Measurements from ENCODE around the gene STPG1. TPM values are rescaled to one million over a fixed set of nuclear protein-coding genes. Genes with fewer than 3 reads are reported as not detected.

The STPG1 gene
- total RNA-seq, 1 donor from 2014 or later = 2.4 TPM

DNA sequence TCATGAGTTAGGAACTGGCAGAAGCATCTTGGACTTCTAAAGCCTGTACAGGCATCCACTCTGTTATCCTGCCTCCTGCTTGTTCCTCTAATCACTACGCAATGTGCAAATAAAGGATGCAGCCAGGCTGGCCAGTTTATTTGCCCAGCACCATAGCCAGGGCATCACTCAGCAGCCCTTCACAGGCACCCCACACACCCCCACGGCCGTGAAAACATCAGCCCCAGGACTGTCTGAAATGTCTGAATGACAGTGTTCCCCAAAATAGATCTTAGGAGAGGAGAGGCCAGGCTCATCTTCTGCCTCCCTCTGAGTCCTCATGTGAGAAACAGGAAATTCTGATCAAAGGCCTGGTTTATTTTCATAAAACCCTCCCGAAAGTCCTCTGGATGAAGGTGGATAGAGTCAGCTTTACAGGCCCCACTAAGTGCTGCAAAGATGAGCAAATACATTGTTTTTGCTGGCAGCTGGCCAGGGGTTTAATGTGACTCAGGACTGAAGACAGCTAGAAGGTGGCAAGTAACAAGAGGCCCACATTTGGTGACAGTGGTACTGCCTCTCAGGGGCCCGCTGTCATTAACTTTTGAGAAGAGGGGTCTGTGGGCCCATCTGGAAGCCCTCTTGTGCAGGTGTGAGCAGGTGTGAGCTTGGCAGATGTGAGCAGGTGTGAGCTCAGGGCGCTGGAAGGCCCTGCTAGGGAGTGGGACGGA is 61.5 kb downstream of the STPG1 start:
- H3K36me3 Mint-ChIP-seq (ENCODE audit: unreplicated experiment) = no peaks in the 10 kb centered on the region
- H3K4me1 Mint-ChIP-seq (ENCODE audit: low read depth, unreplicated experiment) = no peaks in the 10 kb centered on the region
- H3K4me3 Mint-ChIP-seq (ENCODE audit: unreplicated experiment) = no peak overlapping the region
- H3K27me3 Mint-ChIP-seq (ENCODE audit: unreplicated experiment) = peaks cover 7% of the 10 kb centered on the region
- peaks cover 2% of the 10 kb centered on the region for H3K9me3 Mint-ChIP-seq (ENCODE audit: unreplicated experiment)
- TF ChIP-seq, protein P1, sequence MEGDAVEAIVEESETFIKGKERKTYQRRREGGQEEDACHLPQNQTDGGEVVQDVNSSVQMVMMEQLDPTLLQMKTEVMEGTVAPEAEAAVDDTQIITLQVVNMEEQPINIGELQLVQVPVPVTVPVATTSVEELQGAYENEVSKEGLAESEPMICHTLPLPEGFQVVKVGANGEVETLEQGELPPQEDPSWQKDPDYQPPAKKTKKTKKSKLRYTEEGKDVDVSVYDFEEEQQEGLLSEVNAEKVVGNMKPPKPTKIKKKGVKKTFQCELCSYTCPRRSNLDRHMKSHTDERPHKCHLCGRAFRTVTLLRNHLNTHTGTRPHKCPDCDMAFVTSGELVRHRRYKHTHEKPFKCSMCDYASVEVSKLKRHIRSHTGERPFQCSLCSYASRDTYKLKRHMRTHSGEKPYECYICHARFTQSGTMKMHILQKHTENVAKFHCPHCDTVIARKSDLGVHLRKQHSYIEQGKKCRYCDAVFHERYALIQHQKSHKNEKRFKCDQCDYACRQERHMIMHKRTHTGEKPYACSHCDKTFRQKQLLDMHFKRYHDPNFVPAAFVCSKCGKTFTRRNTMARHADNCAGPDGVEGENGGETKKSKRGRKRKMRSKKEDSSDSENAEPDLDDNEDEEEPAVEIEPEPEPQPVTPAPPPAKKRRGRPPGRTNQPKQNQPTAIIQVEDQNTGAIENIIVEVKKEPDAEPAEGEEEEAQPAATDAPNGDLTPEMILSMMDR (IDR thresholded peaks at IDR 0.05; ENCODE audit: partially characterized antibody, unreplicated experiment) = no peak
- H3K27ac Mint-ChIP-seq (ENCODE audit: unreplicated experiment) = no peak overlapping the region
- DNase-seq = no peak

DNA sequence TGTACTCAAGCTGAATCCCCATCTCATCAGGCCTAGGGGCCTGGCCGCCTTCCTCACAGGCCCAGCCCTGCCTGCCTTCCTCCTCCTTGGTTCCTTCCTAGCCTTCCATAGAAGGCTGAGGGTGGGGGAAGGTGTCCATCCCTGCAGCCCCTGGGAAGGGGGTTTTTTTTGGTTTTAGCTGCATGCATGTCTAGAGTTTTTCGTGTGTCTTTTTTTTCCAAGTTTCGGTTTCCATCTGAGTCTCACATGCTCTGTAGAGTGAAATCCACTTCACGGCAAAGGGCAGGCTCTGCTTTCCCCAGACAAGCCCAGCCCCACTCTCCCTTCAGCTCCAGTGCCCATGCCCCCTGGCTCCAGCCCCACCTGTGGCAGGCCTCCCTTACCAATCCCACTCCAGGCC is 62.3 kb downstream of the STPG1 start:
- Mint-ChIP-seq H3K4me1 (ENCODE audit: low read depth, unreplicated experiment) (no peaks in the 10 kb centered on the region), H3K27ac (ENCODE audit: unreplicated experiment) (no peak overlapping the region), H3K36me3 (ENCODE audit: unreplicated experiment) (no peaks in the 10 kb centered on the region), H3K9me3 (ENCODE audit: unreplicated experiment) (peaks cover 2% of the 10 kb centered on the region), H3K27me3 (ENCODE audit: unreplicated experiment) (peaks cover 5% of the 10 kb centered on the region), H3K4me3 (ENCODE audit: unreplicated experiment) (no peak overlapping the region)
- DNase-seq = no peak
- TF ChIP-seq, protein P1 (IDR thresholded peaks at IDR 0.05; ENCODE audit: partially characterized antibody, unreplicated experiment) = no peak

DNA sequence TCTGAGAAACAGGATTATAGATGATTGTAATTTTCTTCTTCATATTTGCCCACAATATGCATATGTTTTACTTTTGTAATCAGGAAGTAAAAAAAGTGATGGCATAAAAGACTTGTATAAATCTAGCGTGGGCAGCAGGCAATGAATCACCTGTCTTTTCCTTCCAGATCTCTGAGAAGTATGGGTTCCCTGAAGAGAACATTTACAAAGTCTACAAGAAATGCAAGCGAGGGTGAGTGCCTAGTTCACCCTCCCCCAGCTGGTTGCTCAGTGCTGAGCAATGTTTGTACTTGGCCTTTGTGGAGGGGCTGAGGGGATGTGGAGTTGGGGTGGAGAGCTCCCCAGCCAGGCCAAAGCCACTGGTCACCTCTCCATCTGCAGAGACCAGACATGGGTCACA is 63.7 kb downstream of the STPG1 start:
- no peaks in the 10 kb centered on the region for H3K36me3 Mint-ChIP-seq (ENCODE audit: unreplicated experiment)
- peaks cover 3% of the 10 kb centered on the region for H3K27me3 Mint-ChIP-seq (ENCODE audit: unreplicated experiment)
- no peak overlapping the region for H3K27ac Mint-ChIP-seq (ENCODE audit: unreplicated experiment)
- TF ChIP-seq, protein P1 (IDR thresholded peaks at IDR 0.05; ENCODE audit: partially characterized antibody, unreplicated experiment) = no peak
- no peak overlapping the region for H3K4me3 Mint-ChIP-seq (ENCODE audit: unreplicated experiment)
- H3K4me1 Mint-ChIP-seq (ENCODE audit: low read depth, unreplicated experiment) = no peaks in the 10 kb centered on the region
- H3K9me3 Mint-ChIP-seq (ENCODE audit: unreplicated experiment) = peaks cover 2% of the 10 kb centered on the region
- no peak for DNase-seq

DNA sequence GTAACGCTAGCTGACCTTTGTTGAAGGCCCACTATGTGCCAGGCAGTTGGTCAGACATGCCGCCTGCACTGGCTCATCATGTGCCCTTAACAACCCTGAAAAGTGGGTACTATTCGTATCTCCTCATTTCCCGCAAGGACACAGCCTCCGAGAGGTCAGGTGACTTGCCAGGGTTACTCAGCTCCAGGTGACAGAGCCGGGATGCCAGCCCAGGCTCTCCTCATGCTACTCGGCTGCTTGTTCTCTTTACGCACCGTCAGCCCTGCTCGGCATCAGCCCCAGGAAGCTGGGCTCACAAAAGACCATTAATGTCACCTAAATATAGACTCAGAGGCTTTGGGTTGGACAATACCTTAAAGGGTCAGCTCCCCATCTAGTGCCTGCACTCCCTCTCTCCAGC is 65.4 kb downstream of the STPG1 start:
- H3K36me3 Mint-ChIP-seq (ENCODE audit: unreplicated experiment) = no peaks in the 10 kb centered on the region
- no peak for DNase-seq
- no peaks in the 10 kb centered on the region for H3K4me1 Mint-ChIP-seq (ENCODE audit: low read depth, unreplicated experiment)
- no peak overlapping the region for H3K27ac Mint-ChIP-seq (ENCODE audit: unreplicated experiment)
- TF ChIP-seq, protein P1 (IDR thresholded peaks at IDR 0.05; ENCODE audit: partially characterized antibody, unreplicated experiment) = no peak
- no peak overlapping the region for H3K4me3 Mint-ChIP-seq (ENCODE audit: unreplicated experiment)
- H3K9me3 Mint-ChIP-seq (ENCODE audit: unreplicated experiment) = no peaks in the 10 kb centered on the region
- peaks cover 5% of the 10 kb centered on the region for H3K27me3 Mint-ChIP-seq (ENCODE audit: unreplicated experiment)

DNA sequence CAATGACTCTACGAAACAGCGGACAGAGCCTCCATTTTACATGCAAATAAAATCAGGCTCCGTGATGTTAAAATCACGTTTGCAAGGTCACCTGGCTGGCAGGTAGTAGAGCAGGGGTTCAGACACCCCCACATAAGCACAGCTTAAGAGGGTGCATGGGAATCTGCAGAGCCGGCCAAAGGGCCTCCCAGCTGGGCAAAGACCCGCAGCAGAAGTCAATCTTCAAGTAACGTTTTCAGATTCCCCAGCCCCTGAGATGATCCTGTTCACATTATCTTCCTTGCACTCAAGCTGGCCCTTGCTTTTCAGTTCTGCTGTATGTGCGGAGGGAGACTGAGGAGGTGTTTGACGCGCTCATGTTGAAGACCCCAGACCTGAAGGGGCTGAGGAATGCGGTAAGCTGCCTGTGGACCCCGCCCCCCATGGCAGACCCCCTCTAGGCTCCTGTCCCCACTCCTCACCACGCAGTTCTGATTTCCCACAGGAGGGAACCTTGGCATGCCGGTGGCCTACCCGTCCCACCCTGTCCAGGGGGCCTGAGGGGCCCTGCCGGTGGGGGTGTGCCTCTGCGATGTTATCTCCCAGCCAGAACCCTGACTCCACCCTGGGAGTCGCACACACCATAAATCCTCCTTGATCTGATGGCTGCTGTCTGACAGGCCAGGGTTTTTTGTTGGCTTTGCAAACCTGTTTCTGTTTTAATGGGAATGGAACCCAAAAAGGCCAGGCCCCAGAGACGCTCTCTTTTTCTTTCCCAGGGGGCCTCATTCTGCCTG is 66.2 kb downstream of the STPG1 start:
- Mint-ChIP-seq H3K27ac (ENCODE audit: unreplicated experiment) (no peak overlapping the region), H3K4me3 (ENCODE audit: unreplicated experiment) (no peak overlapping the region), H3K36me3 (ENCODE audit: unreplicated experiment) (no peaks in the 10 kb centered on the region), H3K9me3 (ENCODE audit: unreplicated experiment) (no peaks in the 10 kb centered on the region), H3K27me3 (ENCODE audit: unreplicated experiment) (peaks cover 6% of the 10 kb centered on the region), H3K4me1 (ENCODE audit: low read depth, unreplicated experiment) (peaks cover under 1% of the 10 kb centered on the region)
- no peak for DNase-seq
- TF ChIP-seq, protein P1 (IDR thresholded peaks at IDR 0.05; ENCODE audit: partially characterized antibody, unreplicated experiment) = no peak

All from glutamatergic neuron (in vitro differentiated cells).